Tibial nerve (tissue), 4 donors: ENCODE results near the gene NDRG2.

Experiments
- EP300 ChIP-seq, 2 donors: sonication (generic); formaldehyde crosslinking; IDR thresholded peaks; one replicate each; pipeline ENCODE4 v1.6.1; 2017; ENCODE audit warnings: antibody characterized with exemption in 2 of 2, mild to moderate bottlenecking in 1 of 2
- POLR2A ChIP-seq, 2 donors: fragments of 450-650 bp; IDR thresholded peaks; one replicate each; pipeline ENCODE4 v1.6.1; 2017; ENCODE audit warnings: antibody characterized with exemption in 2 of 2, mild to moderate bottlenecking in 2 of 2, moderate library complexity in 2 of 2
- TF ChIP-seq, protein P1 (sequence below), 5 experiments: fragments of 200-600 bp in 3 of 5; fragments of 450-650 bp in 2 of 5; sonication (generic) in 3 of 5; IDR thresholded peaks; one replicate each; pipeline ENCODE4 v1.5.1; 2016 to 2019; ENCODE audit warnings: antibody characterized with exemption in 5 of 5, mild to moderate bottlenecking in 3 of 5, moderate library complexity in 2 of 5

DNA sequence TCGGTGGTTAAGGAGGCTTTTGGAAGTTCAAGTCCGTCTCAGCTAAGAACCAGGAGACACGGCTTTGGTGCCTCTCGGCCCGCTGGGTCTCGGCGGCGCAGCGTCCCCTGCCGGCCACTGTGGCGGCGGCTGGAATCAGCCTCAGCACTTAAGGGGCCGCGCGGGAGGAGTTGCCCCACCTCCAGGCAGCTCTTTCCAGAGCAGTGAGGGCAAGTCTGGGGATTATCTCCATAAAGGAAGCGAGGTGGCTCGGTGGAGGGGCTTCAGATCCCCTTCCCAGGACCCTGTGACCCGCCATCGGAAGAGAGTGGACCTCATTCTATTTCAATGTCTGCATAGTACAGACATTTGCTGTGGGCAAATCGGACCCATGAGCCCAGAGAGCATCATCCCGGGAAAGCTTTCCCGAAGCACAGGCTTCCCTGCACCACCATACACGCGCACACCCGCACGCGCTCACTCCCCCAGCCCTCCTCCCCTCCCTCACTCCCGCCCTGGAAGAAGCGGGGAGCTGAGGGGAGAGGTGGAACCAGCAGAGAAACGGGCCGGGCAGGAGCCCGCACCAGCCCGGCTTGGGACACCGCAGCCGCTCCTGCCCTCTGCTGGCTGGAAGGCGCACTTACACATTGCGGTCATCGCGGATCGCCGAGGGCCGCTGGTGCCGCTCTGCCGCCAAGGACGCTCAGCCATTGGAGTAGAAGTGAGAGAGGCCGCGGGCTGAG lies 53.7 kb downstream of the NDRG2 start:
- TF ChIP-seq, protein P1, sequence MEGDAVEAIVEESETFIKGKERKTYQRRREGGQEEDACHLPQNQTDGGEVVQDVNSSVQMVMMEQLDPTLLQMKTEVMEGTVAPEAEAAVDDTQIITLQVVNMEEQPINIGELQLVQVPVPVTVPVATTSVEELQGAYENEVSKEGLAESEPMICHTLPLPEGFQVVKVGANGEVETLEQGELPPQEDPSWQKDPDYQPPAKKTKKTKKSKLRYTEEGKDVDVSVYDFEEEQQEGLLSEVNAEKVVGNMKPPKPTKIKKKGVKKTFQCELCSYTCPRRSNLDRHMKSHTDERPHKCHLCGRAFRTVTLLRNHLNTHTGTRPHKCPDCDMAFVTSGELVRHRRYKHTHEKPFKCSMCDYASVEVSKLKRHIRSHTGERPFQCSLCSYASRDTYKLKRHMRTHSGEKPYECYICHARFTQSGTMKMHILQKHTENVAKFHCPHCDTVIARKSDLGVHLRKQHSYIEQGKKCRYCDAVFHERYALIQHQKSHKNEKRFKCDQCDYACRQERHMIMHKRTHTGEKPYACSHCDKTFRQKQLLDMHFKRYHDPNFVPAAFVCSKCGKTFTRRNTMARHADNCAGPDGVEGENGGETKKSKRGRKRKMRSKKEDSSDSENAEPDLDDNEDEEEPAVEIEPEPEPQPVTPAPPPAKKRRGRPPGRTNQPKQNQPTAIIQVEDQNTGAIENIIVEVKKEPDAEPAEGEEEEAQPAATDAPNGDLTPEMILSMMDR (IDR thresholded peaks at IDR 0.05) = peak; percentile 84 to 96 (median 85)
- TF ChIP-seq POLR2A (IDR thresholded peaks at IDR 0.05) (peak in 1 of 2 donors; percentile 0), EP300 (IDR thresholded peaks at IDR 0.05) (peak in 1 of 2 donors; percentile 41)
